Measurements from ENCODE around the gene MAS1. TPM values are rescaled to one million over a fixed set of nuclear protein-coding genes. Genes with fewer than 3 reads are reported as not detected.
A peak's percentile ranks its signal among the peaks of the same experiment; 100 is the strongest.

Gene MAS1
- total RNA-seq, 1 donor from 2014 or later = not detected

GRCh38 chr6:159865226-159865920 lies 25.4 kb upstream of the MAS1 start:
- H3K27me3 ChIP-seq = no peaks in the 10 kb centered on the region
- TF ChIP-seq CTCF (IDR thresholded peaks at IDR 0.05) = no peak
- H3K4me1 ChIP-seq = no peaks in the 10 kb centered on the region
- H3K36me3 ChIP-seq = no peaks in the 10 kb centered on the region
- no peak overlapping the region for H3K27ac ChIP-seq
- intact Hi-C loops (cut with DNase I) = no loop called here
- DNase-seq (no peak), ATAC-seq (no peak)
- no peak overlapping the region for H3K4me3 ChIP-seq
- no peaks in the 10 kb centered on the region for H3K9me3 ChIP-seq

DNA sequence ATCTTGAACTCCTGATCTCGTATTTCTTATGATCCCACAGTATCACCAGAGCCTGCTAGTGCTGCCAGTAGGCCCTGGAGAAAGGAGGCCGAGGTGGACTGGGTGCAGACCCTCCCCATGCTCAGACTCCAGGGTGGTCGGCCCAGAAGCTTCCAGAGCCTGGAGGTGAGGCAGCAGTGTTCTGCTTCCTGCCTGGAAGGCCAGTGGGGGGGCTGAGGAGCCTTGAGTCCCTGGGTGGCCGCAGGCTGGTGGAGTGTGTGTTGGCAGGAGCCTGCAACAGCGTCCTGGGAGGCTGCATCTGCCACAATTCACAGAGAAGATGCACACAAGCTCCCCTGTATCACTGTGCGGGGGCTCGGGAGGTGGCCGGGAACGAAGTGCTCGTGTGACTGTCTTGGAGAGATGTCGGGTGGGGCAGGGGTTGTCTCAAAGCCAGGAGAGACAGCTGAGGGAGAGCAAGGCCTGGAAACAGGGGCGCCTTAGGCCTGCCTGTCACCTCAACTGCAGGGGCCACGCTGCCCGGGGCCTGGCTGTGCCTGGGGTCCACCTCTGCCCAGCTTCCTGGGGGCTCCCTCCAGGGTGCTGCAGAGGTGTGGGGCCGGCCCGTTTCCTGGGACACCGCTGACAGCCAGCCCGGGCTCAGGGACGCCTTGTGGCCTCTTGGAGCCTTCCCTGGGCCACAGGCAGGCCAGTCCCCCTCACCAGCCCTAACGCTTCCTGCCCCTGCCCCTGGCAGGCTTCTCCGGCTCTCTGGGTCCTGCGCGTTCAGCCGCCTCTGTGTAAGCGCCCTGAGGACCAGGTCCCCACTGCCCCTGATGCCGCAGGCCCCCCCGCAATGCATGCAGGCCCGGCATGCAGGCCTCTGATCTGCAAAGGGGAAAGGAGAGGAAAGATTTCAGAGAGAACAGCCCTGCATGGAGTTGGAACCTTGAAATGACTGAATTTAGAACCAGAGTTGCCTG lies 24.2 kb upstream of the MAS1 start:
- no peaks in the 10 kb centered on the region for H3K4me1 ChIP-seq
- H3K27ac ChIP-seq = no peak overlapping the region
- H3K9me3 ChIP-seq = no peaks in the 10 kb centered on the region
- no peaks in the 10 kb centered on the region for H3K36me3 ChIP-seq
- intact Hi-C loops (cut with DNase I) = no loop called here
- H3K4me3 ChIP-seq = no peak overlapping the region
- DNase-seq (no peak), ATAC-seq (peak; percentile 40)
- H3K27me3 ChIP-seq = no peaks in the 10 kb centered on the region
- TF ChIP-seq CTCF (IDR thresholded peaks at IDR 0.05) = no peak

- ATAC-seq (peak; percentile 56), DNase-seq (no peak)
- Histone ChIP-seq H3K36me3 (no peaks in the 10 kb centered on the region), H3K27ac (no peak overlapping the region), H3K9me3 (no peaks in the 10 kb centered on the region), H3K4me1 (no peaks in the 10 kb centered on the region), H3K27me3 (no peaks in the 10 kb centered on the region), H3K4me3 (no peak overlapping the region)
- intact Hi-C loops (cut with DNase I) = no loop called here
- no peak for TF ChIP-seq CTCF (IDR thresholded peaks at IDR 0.05)
Observed at GRCh38 chr6:159871241-159871640, 19.5 kb upstream of the MAS1 start.

DNA sequence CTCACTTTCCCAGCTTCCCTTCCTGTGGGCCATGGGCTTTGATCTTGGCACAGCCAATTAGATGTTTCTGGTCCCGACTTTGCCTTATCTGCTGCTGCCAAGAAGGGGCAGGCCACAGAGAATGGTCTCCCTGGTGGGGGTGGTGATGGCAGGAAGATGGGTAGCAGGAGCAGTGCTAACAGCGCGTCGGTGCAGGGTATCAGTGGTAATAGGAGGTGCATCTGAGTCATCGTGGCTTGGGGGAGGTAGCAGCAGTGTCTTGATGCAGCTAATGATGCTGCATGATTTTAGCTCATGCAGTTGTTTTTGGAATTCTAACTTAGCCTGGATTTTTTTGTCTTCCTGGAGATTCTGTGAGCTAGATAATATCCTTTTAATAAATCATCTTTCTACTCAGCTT lies 18.9 kb upstream of the MAS1 start:
- Histone ChIP-seq H3K4me3 (no peak overlapping the region), H3K27ac (no peak overlapping the region), H3K4me1 (no peaks in the 10 kb centered on the region), H3K27me3 (no peaks in the 10 kb centered on the region), H3K9me3 (no peaks in the 10 kb centered on the region), H3K36me3 (no peaks in the 10 kb centered on the region)
- no peak for ATAC-seq
- no peak for DNase-seq
- TF ChIP-seq CTCF (IDR thresholded peaks at IDR 0.05) = no peak
- intact Hi-C loops (cut with DNase I) = no loop called here

- no peaks in the 10 kb centered on the region for H3K36me3 ChIP-seq
- H3K27me3 ChIP-seq = no peaks in the 10 kb centered on the region
- no peak for ATAC-seq
- H3K4me1 ChIP-seq = no peaks in the 10 kb centered on the region
- TF ChIP-seq CTCF (IDR thresholded peaks at IDR 0.05) = no peak
- no peaks in the 10 kb centered on the region for H3K9me3 ChIP-seq
- H3K27ac ChIP-seq = no peak overlapping the region
- H3K4me3 ChIP-seq = no peak overlapping the region
- intact Hi-C loops (cut with DNase I) = no loop called here
- DNase-seq = no peak
Observed at GRCh38 chr6:159874435-159874834, 16.4 kb upstream of the MAS1 start.
